Cardiac muscle cell (in vitro differentiated cells and primary cell): ENCODE data around the gene GLB1L3. TPM values are rescaled to one million over a fixed set of nuclear protein-coding genes. Genes with fewer than 3 reads are reported as not detected.
"Not testable (repeated sequence)": the region's sequence is repeated elsewhere in the genome, so short reads cannot be mapped to it uniquely, and the experiment has no call there.

Experiments
- DNase-seq, 2 donors: peaks; one replicate each; pipeline versions ENCODE4 v3.0.0 to v3.0.0-alpha.2; 2010 to 2017; ENCODE audit warnings: low read depth in 1 of 2, low spot score in 1 of 2
- H3K27ac ChIP-seq: fragments of 200-600 bp; sonication (generic); 2 replicates; pipeline ENCODE4 v1.5.1; 2016
- H3K27me3 ChIP-seq: fragments of 200-600 bp; sonication (generic); 2 replicates; pipeline ENCODE4 v1.6.0; 2016; ENCODE audit warnings: control low read depth
- H3K36me3 ChIP-seq: fragments of 200-600 bp; sonication (generic); 2 replicates; pipeline ENCODE4 v1.5.1; 2016; ENCODE audit warnings: control low read depth
- H3K4me1 ChIP-seq: fragments of 200-600 bp; sonication (generic); 2 replicates; pipeline ENCODE4 v1.8.1; 2017; ENCODE audit warnings: low read depth, mild to moderate bottlenecking, mixed run types
- H3K4me3 ChIP-seq: fragments of 200-600 bp; sonication (generic); 2 replicates; pipeline ENCODE4 v1.5.1; 2016; ENCODE audit warnings: mild to moderate bottlenecking
- H3K9me3 ChIP-seq: fragments of 200-600 bp; sonication (generic); 2 replicates; pipeline ENCODE4 v1.5.1; 2017; ENCODE audit warnings: low read depth, mild to moderate bottlenecking, control low read depth
- CTCF ChIP-seq: IDR thresholded peaks from 2 replicates; pipeline ENCODE4 v1.5.1; 2012; ENCODE audit warnings: low read depth, mild to moderate bottlenecking, low read length
- polyA plus RNA-seq: library from polyadenylated mRNA; unstranded; fragments of >200 nt; fragmentation: Nextera tagmentation; extraction: Ambion mirVana; gene quantifications from 2 replicates; pipeline ENCODE4 v1.2.1, GENCODE V29; 2016
- total RNA-seq: library from RNA; depleted of rRNA; stranded (reverse); fragments of >200 nt; gene quantifications from 2 replicates; pipeline ENCODE4 v1.2.3, GENCODE V29; 2016

GLB1L3 gene
- total and polyA plus RNA-seq, 2 experiments from 2014 or later, result not detected

GRCh38 chr11:134276396-134277182 is 410 bp downstream of the GLB1L3 start:
- no peaks in the 10 kb centered on the region for H3K9me3 ChIP-seq
- no peak for TF ChIP-seq CTCF
- no peak overlapping the region for H3K27ac ChIP-seq
- H3K4me1 ChIP-seq, result no peaks in the 10 kb centered on the region
- H3K27me3 ChIP-seq, result peaks cover 62% of the 10 kb centered on the region
- DNase-seq, result no peak
- H3K36me3 ChIP-seq, result no peaks in the 10 kb centered on the region
- peak overlapping the region; percentile 31 for H3K4me3 ChIP-seq

GRCh38 chr11:134277183-134278001 is 1.2 kb downstream of the GLB1L3 start:
- no peaks in the 10 kb centered on the region for H3K4me1 ChIP-seq
- peaks cover 62% of the 10 kb centered on the region for H3K27me3 ChIP-seq
- H3K27ac ChIP-seq, result no peak overlapping the region
- no peak overlapping the region for H3K4me3 ChIP-seq
- no peak for TF ChIP-seq CTCF
- no peaks in the 10 kb centered on the region for H3K9me3 ChIP-seq
- DNase-seq, result no peak
- no peaks in the 10 kb centered on the region for H3K36me3 ChIP-seq

GRCh38 chr11:134278356-134278755 is 2.2 kb downstream of the GLB1L3 start:
- Histone ChIP-seq H3K9me3 (no peaks in the 10 kb centered on the region), H3K4me1 (no peaks in the 10 kb centered on the region), H3K4me3 (no peak overlapping the region), H3K36me3 (no peaks in the 10 kb centered on the region), H3K27me3 (peaks cover 57% of the 10 kb centered on the region), H3K27ac (no peak overlapping the region)
- DNase-seq, result no peak
- no peak for TF ChIP-seq CTCF

- H3K27me3 ChIP-seq, result peaks cover 25% of the 10 kb centered on the region
- not testable (repeated sequence) for H3K4me1 ChIP-seq, H3K27ac ChIP-seq, H3K9me3 ChIP-seq, H3K4me3 ChIP-seq, H3K36me3 ChIP-seq, DNase-seq
Measured at GRCh38 chr11:134281635-134282034, 5.5 kb downstream of the GLB1L3 start.

- TF ChIP-seq CTCF, result no peak
- Histone ChIP-seq H3K27me3 (peaks cover 17% of the 10 kb centered on the region), H3K27ac (no peak overlapping the region), H3K9me3 (no peaks in the 10 kb centered on the region), H3K4me1 (no peaks in the 10 kb centered on the region), H3K36me3 (no peaks in the 10 kb centered on the region), H3K4me3 (no peak overlapping the region)
- DNase-seq, result no peak
Measured at GRCh38 chr11:134282121-134283045, 6.2 kb downstream of the GLB1L3 start.
